IMR-90 (cell line): ENCODE results near the gene RAF1.

ENCODE experiments used
- CHD1 ChIP-seq: IDR thresholded peaks from 2 replicates; pipeline ENCODE4 v1.6.1; 2012; ENCODE audit warnings: low read depth, low read length, improper control_type of control experiment
- POLR2A ChIP-seq: IDR thresholded peaks from 2 replicates; pipeline ENCODE4 v1.6.1; 2012; ENCODE audit warnings: mild to moderate bottlenecking, low read depth, low read length
- TF ChIP-seq, protein P1 (sequence below): conservative IDR thresholded peaks from 2 replicates; pipeline ENCODE4 v1.5.1; 2012; ENCODE audit warnings: mild to moderate bottlenecking, low read depth, low read length, improper control_type of control experiment
- TF ChIP-seq, protein P2 (sequence below): fragments of 150-350 bp; IDR thresholded peaks from 2 replicates; pipeline ENCODE4 v1.6.1; 2017; ENCODE audit warnings: mild to moderate bottlenecking, antibody characterized with exemption, low read length, low read depth

DNA sequence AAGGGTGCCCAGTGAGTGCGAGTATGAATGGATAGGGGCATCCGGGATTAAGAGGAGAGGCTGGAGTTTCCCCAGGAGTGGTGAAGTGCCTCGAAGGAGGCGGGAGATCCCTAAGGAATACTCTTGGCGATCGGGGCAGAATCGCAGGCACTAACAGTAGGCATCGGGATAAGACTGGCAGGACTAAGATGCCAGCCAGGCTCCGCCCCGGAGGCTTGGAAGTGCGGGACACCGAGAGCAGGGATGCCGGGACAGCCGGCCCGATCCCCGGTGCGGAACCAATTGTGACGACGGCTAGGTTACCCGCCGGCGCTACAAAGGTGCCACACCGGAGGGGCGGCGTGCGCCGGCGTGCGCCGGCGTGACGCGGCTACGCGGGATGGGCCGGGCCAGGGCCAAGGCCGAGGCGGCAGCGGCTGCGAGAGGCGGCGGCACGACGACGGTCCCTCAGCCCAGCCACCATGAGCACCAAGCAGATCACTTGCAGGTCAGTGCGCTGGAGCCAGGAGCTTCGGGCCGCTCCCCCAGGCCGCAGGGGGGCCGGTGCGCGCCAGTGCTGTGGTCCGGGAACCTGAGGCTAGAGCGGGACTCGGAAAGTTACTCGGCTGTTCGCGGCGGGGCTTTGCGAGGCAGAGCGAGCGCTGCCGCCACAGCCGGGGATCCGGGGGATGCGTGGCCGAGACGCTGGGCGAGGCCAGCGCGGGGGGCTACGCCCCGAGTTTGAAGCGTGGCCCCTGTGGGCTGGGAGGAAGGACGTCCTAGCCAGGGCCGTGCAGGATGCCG, 107.0 kb downstream of the RAF1 start, which contains the start of gene MKRN2:
- TF ChIP-seq, protein P1, sequence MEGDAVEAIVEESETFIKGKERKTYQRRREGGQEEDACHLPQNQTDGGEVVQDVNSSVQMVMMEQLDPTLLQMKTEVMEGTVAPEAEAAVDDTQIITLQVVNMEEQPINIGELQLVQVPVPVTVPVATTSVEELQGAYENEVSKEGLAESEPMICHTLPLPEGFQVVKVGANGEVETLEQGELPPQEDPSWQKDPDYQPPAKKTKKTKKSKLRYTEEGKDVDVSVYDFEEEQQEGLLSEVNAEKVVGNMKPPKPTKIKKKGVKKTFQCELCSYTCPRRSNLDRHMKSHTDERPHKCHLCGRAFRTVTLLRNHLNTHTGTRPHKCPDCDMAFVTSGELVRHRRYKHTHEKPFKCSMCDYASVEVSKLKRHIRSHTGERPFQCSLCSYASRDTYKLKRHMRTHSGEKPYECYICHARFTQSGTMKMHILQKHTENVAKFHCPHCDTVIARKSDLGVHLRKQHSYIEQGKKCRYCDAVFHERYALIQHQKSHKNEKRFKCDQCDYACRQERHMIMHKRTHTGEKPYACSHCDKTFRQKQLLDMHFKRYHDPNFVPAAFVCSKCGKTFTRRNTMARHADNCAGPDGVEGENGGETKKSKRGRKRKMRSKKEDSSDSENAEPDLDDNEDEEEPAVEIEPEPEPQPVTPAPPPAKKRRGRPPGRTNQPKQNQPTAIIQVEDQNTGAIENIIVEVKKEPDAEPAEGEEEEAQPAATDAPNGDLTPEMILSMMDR, result no peak
- TF ChIP-seq CHD1, result peak; percentile 77
- peak; percentile 93 for TF ChIP-seq POLR2A
- TF ChIP-seq, protein P2, sequence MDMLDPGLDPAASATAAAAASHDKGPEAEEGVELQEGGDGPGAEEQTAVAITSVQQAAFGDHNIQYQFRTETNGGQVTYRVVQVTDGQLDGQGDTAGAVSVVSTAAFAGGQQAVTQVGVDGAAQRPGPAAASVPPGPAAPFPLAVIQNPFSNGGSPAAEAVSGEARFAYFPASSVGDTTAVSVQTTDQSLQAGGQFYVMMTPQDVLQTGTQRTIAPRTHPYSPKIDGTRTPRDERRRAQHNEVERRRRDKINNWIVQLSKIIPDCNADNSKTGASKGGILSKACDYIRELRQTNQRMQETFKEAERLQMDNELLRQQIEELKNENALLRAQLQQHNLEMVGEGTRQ, result peak; percentile 21; the same call in 1 of the 2 replicates
